GM12865 (cell line): ENCODE data around the gene HERC6.
"Not testable (repeated sequence)": the region's sequence is repeated elsewhere in the genome, so short reads cannot be mapped to it uniquely, and the experiment has no call there.

ENCODE experiments used
- DNase-seq: peaks from one replicate; pipeline ENCODE4 v3.0.0; 2010; ENCODE audit warnings: low read depth
- H3K4me3 ChIP-seq: 2 replicates; pipeline ENCODE4 v1.5.1; 2011; ENCODE audit warnings: mild to moderate bottlenecking, low read depth, low read length, control low read depth
- TF ChIP-seq, protein P1 (sequence below): IDR thresholded peaks from 2 replicates; pipeline ENCODE4 v1.5.1; 2011; ENCODE audit warnings: low read length, control low read depth, low read depth, inconsistent platforms; ENCODE audit not compliant: insufficient read depth; ENCODE audit errors: missing control alignments

The HERC6 gene

DNA sequence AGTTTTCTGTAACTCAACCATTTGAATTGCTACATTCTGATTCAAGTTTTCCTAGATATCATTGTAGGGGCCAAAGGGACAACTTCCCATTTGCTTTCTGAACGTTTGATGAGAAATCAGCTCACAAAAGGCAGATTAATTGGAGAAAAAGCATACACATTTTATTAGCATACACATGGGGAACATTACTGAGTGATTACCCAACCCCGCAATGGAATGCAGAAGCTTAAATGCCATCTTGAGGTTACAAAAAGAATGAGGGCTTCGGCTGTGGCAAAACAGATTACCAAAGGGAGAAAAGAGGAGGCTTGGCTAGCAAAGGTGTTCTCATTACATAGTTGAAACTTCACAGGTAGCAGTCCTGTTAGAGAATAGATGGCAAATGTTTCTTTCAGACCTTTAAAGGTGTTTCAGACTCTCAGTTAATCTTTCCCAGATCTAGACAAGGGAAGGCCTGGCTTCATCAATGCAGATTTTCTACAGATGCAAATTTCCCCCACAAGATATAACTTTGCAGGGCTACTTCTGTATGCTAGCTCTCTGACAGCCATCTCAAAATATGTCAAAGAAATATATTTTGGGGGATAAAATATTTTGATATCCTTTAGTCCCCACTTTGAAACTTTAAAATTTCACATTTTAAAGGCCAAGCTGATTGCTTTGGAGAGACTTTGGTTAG, 26.5 kb upstream of the HERC6 start:
- TF ChIP-seq, protein P1, sequence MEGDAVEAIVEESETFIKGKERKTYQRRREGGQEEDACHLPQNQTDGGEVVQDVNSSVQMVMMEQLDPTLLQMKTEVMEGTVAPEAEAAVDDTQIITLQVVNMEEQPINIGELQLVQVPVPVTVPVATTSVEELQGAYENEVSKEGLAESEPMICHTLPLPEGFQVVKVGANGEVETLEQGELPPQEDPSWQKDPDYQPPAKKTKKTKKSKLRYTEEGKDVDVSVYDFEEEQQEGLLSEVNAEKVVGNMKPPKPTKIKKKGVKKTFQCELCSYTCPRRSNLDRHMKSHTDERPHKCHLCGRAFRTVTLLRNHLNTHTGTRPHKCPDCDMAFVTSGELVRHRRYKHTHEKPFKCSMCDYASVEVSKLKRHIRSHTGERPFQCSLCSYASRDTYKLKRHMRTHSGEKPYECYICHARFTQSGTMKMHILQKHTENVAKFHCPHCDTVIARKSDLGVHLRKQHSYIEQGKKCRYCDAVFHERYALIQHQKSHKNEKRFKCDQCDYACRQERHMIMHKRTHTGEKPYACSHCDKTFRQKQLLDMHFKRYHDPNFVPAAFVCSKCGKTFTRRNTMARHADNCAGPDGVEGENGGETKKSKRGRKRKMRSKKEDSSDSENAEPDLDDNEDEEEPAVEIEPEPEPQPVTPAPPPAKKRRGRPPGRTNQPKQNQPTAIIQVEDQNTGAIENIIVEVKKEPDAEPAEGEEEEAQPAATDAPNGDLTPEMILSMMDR = no peak
- no peak overlapping the region for H3K4me3 ChIP-seq
- no peak for DNase-seq

DNA sequence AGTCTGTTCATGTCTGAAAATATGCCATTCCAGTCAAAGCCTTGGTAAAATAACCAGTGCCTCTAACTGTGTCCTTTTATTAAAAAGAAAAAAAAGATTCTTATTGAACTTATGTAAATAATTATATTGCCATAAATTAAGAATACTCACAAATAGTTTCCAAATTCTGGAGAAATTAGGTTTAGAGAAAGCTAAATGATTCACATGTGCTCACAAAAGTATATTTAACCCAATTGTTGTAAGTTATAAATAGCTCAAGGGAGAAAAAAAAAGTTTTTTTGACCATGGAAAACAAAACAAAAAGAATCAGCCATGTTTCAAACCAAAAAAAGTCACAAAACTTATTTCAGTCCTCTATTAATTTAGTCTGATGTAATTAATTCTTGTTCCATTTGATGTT, 25.3 kb upstream of the HERC6 start:
- TF ChIP-seq, protein P1 = no peak
- DNase-seq = no peak
- H3K4me3 ChIP-seq = no peak overlapping the region

DNA sequence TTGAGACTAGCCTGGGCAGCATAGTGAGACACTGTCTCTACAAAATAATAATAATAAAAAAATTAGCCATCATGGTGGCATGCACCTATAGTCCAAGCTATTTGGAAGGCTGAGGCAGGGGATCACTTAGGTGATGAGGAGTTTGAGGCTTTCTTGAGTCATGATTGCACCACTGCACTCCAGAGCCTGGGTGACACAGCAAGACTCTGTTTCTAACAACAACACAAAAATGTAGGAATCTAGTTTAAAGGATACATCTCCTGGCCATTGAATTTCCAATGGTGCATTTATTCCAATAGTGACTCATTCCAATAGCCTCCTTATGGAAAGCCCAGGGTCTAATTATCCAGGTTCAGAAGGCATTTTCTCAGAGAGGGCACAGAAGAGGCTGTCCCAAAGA, 21.9 kb upstream of the HERC6 start:
- no peak for DNase-seq
- TF ChIP-seq, protein P1 = no peak
- H3K4me3 ChIP-seq = no peak overlapping the region

DNA sequence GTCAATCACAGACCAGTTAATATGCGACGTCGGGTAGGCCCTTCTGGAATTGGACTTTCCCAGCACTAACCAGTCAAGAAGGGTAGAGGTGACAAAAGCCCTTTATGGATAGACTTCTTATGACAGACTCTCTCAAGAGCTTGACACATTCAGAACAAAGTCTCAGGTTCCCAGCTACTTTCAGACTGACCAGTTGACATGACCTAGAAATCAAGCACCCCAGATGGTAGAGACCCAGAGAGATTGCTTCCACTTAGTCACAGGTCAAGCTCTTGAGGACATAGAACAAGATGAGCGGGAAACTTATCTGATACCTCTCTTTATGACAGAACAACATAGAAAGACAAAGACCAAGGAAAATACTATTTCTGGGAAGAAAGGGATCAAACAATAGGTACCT, 21.4 kb upstream of the HERC6 start:
- no peak overlapping the region for H3K4me3 ChIP-seq
- TF ChIP-seq, protein P1 = no peak

DNA sequence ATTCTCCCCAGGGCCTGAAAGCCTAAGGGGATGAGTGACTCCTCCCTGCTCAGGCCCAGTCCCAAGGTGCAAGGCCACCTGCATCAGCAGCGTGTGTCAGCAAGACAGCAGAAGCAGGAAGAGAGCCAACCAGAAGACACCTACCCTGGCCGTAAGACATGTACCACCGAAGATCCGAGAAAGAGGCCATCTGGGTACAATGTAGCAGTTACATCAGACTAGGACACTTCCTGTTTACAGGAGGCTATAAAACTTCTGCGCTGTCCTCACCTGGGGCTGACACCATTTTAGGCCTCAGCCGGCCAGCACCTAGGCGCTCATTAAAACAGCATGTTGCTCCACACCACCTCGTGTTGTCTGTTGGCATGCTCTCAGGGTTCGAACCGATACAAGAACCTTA, 19.1 kb upstream of the HERC6 start:
- TF ChIP-seq, protein P1 = no peak
- no peak overlapping the region for H3K4me3 ChIP-seq
- no peak for DNase-seq

More for the DNA sequence above, 21.4 kb upstream of the HERC6 start:
- DNase-seq = no peak

DNA sequence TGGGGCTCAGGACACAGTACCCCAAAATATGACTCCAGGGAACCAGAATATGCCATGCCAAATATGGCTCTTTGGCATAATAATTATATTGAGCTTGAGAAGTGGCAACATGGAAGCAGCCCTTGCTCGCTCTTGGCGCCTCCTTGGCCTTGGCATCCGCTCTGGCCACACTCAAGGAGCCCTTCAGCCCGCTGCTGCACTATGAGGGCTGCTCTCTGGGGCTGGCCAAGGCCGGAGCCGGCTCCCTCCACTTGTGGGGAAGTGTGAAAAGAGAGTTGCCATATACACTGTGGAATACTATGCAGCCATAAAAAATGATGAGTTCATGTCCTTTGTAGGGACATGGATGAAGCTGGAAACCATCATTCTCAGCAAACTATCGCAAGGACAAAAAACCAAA, 18.4 kb upstream of the HERC6 start:
- TF ChIP-seq, protein P1 = no peak
- DNase-seq = no peak
- no peak overlapping the region for H3K4me3 ChIP-seq

DNA sequence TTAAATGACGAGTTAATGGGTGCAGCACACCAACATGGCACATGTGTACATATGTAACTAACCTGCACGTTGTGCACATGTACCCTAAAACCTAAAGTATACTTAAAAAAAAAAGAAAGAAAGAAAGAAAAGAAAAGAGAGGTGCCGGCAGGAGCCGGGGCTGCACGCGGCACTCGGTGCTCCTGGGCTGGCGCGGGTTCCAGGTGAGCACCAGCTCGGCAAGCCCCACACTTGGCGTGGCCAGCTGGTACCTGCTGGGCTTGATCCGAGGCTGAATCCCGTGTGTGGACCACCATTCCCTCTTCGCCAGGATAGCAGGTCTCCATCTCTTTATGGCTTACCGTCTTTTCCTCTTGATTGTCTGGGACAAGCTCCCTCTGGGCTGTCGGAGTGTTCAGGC, 17.9 kb upstream of the HERC6 start:
- H3K4me3 ChIP-seq = no peak overlapping the region
- TF ChIP-seq, protein P1 = no peak

DNA sequence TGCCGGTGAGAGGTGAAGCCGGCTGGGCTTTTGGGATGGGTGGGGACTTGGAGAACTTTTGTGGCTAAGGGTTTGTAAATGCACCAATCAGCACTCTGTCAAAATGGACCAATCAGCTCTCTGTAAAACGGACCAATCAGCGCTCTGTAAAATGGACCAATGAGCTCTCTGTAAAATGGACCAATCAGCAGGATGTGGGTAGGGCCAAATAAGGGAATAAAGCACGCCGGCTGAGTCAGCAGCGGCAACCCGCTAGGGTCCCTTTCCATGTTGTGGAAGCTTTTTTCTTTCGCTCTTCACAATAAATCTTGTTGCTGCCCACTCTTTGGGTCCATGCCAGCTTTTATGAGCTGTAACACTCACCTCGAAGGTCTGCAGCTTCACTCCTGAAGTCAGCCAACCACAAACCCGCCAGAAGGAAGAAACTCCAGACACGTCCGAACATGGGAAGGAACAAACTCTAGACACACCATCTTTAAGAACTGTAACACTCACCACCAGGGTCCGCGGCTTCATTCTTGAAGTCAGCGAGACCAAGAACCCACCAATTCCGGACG, 17.4 kb upstream of the HERC6 start:
- DNase-seq, H3K4me3 ChIP-seq: not testable (repeated sequence)

More for the DNA sequence above, 17.9 kb upstream of the HERC6 start:
- DNase-seq = no peak
